DMS 273 (cell line): ENCODE measurements around the gene SHROOM3.

Source experiments
- DNase-seq: peaks from one replicate; lab custom pipeline; 2025; ENCODE audit not compliant: unreplicated experiment; lab: John Stamatoyannopoulos, UW

The SHROOM3 gene

DNA sequence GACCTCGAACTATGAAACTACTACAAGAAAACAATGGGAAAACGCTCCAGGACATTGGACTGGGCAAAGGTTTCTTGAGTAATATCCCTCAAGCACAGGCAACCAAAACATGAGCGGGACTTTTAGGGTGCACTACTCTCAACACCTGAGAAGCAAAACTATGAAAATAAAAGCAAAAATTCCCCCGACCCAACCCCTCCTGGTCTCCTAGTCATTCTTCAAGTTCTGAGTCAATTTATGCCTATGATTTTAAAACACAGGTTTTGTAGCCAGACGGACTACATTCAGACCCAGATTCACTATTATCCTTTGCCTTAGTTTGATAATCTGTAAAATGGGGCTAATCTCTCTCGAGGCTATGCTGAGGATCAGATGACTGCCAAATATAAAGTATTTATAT is 365.9 kb downstream of the SHROOM3 start:
- DNase-seq, result no peak

GRCh38 chr4:76801621-76802235 is 366.7 kb downstream of the SHROOM3 start:
- DNase-seq, result no peak

- no peak for DNase-seq
Observed at GRCh38 chr4:76802236-76803021, 367.4 kb downstream of the SHROOM3 start.

GRCh38 chr4:76803522-76803921 is 368.5 kb downstream of the SHROOM3 start:
- DNase-seq, result peak; percentile 5

GRCh38 chr4:76804096-76804495 is 369.1 kb downstream of the SHROOM3 start:
- no peak for DNase-seq

- DNase-seq, result no peak
Observed at GRCh38 chr4:76806346-76806745, 371.3 kb downstream of the SHROOM3 start.

DNA sequence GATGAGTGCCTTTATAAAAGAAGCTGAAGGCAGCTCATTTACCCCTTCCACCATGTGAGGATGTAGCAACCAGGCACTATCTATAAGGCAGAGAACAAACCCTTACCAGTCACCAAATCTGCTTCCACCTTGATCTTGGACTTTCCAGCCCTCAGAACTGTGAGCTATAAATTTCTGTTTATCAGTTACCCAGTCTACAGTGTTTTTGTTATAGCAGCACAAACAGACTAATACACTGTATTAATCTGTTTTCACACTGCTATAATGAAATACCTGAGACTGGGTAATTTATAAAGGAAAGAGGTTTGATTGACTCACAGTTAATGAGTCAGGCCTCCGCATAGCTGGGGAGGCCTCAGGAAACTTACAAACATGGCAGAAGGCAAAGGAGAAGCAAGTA is 371.7 kb downstream of the SHROOM3 start:
- DNase-seq, result no peak

DNA sequence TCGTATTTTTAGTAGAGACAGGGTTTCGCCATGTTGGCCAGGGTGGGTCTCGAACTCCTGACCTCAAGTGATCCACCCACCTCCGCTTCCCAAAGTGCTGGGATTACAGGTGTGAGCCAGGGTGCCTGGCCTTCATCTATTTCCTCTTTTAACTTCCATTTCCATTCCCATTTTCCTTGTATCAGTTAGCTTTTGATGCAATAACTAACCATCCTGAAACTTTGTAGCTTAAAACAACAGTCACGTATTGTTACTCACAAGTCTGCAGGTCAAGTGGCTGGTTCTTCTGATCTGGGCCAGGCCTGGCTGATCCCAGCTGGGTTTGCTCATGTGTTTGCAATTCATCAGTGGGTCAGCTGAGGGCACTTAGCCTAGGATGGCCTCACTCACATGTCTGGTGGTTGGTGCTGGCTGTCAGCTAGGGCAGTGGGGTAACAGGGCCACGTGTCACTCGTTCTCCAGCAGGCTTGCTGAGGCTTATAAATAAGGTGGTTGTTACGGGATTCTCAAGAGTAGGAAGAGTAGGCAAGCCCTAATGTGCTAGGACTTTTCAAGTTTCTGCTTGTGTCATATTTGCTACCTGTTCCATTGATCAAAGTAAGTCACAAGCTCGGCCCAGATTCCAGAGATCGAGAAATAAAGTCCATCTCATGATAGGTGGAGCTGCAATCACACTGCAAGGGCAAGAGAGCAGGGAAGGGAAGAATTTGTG is 374.7 kb downstream of the SHROOM3 start:
- no peak for DNase-seq

GRCh38 chr4:76811604-76812412 is 376.8 kb downstream of the SHROOM3 start:
- peak; percentile 93 for DNase-seq

- no peak for DNase-seq
Observed at GRCh38 chr4:76813070-76813469, 378.0 kb downstream of the SHROOM3 start.

- DNase-seq, result peak; percentile 4
Observed at GRCh38 chr4:76821641-76822040, 386.6 kb downstream of the SHROOM3 start.

- no peak for DNase-seq
Observed at GRCh38 chr4:76822303-76822702, 387.3 kb downstream of the SHROOM3 start.

GRCh38 chr4:76823495-76823894 is 388.5 kb downstream of the SHROOM3 start:
- no peak for DNase-seq

- DNase-seq, result no peak
Observed at GRCh38 chr4:76830612-76830963, 395.6 kb downstream of the SHROOM3 start.

GRCh38 chr4:76830964-76831703 is 396.1 kb downstream of the SHROOM3 start:
- peak; percentile 43 for DNase-seq

- DNase-seq, result no peak
Observed at GRCh38 chr4:76831711-76832373, 396.8 kb downstream of the SHROOM3 start.
